DMS53 treated with DMSO at 0.1 percent for 48 hours (cell line): ENCODE results near the gene SNHG17.

Experiments
- DNase-seq: peaks from one replicate; lab custom pipeline; 2025; ENCODE audit not compliant: unreplicated experiment; lab: John Stamatoyannopoulos, UW

SNHG17 gene

GRCh38 chr20:38377039-38377685 is 58.0 kb downstream of the SNHG17 start:
- DNase-seq = no peak

- DNase-seq = no peak
Measured at GRCh38 chr20:38373898-38374297, 61.2 kb downstream of the SNHG17 start.

- no peak for DNase-seq
Measured at GRCh38 chr20:38373231-38373867, 61.8 kb downstream of the SNHG17 start.

GRCh38 chr20:38372806-38373205 is 62.3 kb downstream of the SNHG17 start:
- no peak for DNase-seq
